KMS-11 (cell line): ENCODE results near the gene CDC73.
A peak's percentile ranks its signal among the peaks of the same experiment; 100 is the strongest.

Experiments used
- H2AFZ ChIP-seq: fragments of 200-600 bp; sonication (generic); 2 replicates; pipeline ENCODE4 v1.6.1; 2016; ENCODE audit warnings: antibody characterized with exemption, mixed run types, low read depth
- H3K27ac ChIP-seq: fragments of 200-600 bp; sonication (generic); 2 replicates; pipeline ENCODE4 v1.6.1; 2016; ENCODE audit warnings: mild to moderate bottlenecking, mixed run types
- H3K27me3 ChIP-seq: fragments of 200-600 bp; sonication (generic); 2 replicates; pipeline ENCODE4 v1.6.1; 2017; ENCODE audit warnings: mild to moderate bottlenecking, low read depth, mixed run types, moderate library complexity; ENCODE audit not compliant: insufficient read depth
- H3K36me3 ChIP-seq: fragments of 200-600 bp; sonication (generic); 2 replicates; pipeline ENCODE4 v1.6.1; 2017; ENCODE audit warnings: mild to moderate bottlenecking, mixed run types; ENCODE audit not compliant: insufficient read depth
- H3K4me1 ChIP-seq: fragments of 200-600 bp; sonication (generic); 2 replicates; pipeline ENCODE4 v1.6.1; 2016; ENCODE audit warnings: mild to moderate bottlenecking, low read depth, mixed run types; ENCODE audit not compliant: poor library complexity, severe bottlenecking
- H3K4me2 ChIP-seq: fragments of 200-600 bp; sonication (generic); 2 replicates; pipeline ENCODE4 v1.7.0; 2016; ENCODE audit warnings: mild to moderate bottlenecking, mixed run types
- H3K4me3 ChIP-seq: fragments of 200-600 bp; sonication (generic); IDR thresholded peaks from 2 replicates; pipeline ENCODE4 v1.6.1; 2017; ENCODE audit warnings: low read depth, low read length, mixed read lengths; ENCODE audit not compliant: insufficient read depth
- H3K79me2 ChIP-seq: fragments of 200-600 bp; sonication (generic); 2 replicates; pipeline ENCODE4 v1.6.1; 2016; ENCODE audit warnings: low read depth, mixed run types; ENCODE audit not compliant: insufficient read depth
- H3K9ac ChIP-seq: fragments of 200-600 bp; sonication (generic); 2 replicates; pipeline ENCODE4 v1.6.1; 2016; ENCODE audit warnings: mild to moderate bottlenecking, mixed run types
- H4K20me1 ChIP-seq: fragments of 200-600 bp; sonication (generic); 2 replicates; pipeline ENCODE4 v1.6.1; 2016; ENCODE audit warnings: mild to moderate bottlenecking, mixed run types; ENCODE audit not compliant: insufficient read depth
- CTCF ChIP-seq: fragments of 200-600 bp; sonication (generic); conservative IDR thresholded peaks from 2 replicates; pipeline ENCODE4 v1.6.1; 2017; ENCODE audit warnings: low read depth, mild to moderate bottlenecking, antibody characterized with exemption, low read length, moderate library complexity, mixed read lengths

CDC73 gene

GRCh38 chr1:193251950-193252349 is 130.1 kb downstream of the CDC73 start:
- TF ChIP-seq CTCF = no peak
- H3K27ac ChIP-seq = no peak overlapping the region

GRCh38 chr1:193256019-193256418 is 134.2 kb downstream of the CDC73 start:
- Histone ChIP-seq H3K36me3 (no peaks in the 10 kb centered on the region), H2AFZ (no peak overlapping the region), H3K4me3 (no peak overlapping the region), H3K27me3 (no peaks in the 10 kb centered on the region), H3K79me2 (no peaks in the 10 kb centered on the region), H3K4me2 (peak overlapping the region; percentile 52), H4K20me1 (no peaks in the 10 kb centered on the region), H3K27ac (no peak overlapping the region), H3K4me1 (peaks cover 47% of the 10 kb centered on the region), H3K9ac (no peak overlapping the region)
- TF ChIP-seq CTCF = no peak

More at GRCh38 chr1:193251950-193252349, 130.1 kb downstream of the CDC73 start:
- H3K4me3 ChIP-seq = no peak overlapping the region
- H4K20me1 ChIP-seq = no peaks in the 10 kb centered on the region
- peaks cover 4% of the 10 kb centered on the region; the same call in 1 of the 2 replicates for H3K36me3 ChIP-seq
- H3K27me3 ChIP-seq = no peaks in the 10 kb centered on the region
- no peak overlapping the region for H3K9ac ChIP-seq
- H3K4me2 ChIP-seq = no peak overlapping the region
- H2AFZ ChIP-seq = no peak overlapping the region
- no peaks in the 10 kb centered on the region for H3K79me2 ChIP-seq
- peaks cover 34% of the 10 kb centered on the region for H3K4me1 ChIP-seq

DNA sequence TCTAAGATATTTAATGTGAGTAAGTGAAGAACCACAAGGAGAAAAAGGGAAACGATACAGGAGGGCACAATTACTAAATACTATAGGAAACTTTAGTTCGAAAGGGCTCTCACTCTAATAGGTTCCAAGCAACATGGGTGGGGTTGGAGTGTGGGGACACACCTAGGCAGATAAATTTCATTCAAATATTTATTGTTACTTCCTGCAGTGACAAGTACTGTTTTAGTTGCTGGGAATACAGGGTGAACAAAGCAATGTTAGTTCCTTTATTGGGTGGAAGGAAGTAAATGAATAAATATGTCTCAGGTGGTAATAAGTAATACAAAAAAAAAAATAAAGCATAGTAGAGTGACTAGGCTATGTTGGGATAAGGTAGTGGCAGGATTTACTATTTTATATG is 137.8 kb downstream of the CDC73 start:
- H3K36me3 ChIP-seq = no peaks in the 10 kb centered on the region
- H4K20me1 ChIP-seq = no peaks in the 10 kb centered on the region
- no peak overlapping the region for H2AFZ ChIP-seq
- no peaks in the 10 kb centered on the region for H3K79me2 ChIP-seq
- no peak for TF ChIP-seq CTCF
- no peak overlapping the region for H3K9ac ChIP-seq
- H3K27ac ChIP-seq = no peak overlapping the region
- peaks cover 39% of the 10 kb centered on the region for H3K4me1 ChIP-seq
- no peak overlapping the region for H3K4me3 ChIP-seq
- no peaks in the 10 kb centered on the region for H3K27me3 ChIP-seq
- no peak overlapping the region for H3K4me2 ChIP-seq

- TF ChIP-seq CTCF = no peak
- Histone ChIP-seq H3K36me3 (no peaks in the 10 kb centered on the region), H3K79me2 (no peaks in the 10 kb centered on the region), H3K4me3 (no peak overlapping the region), H3K4me2 (no peak overlapping the region), H3K27me3 (no peaks in the 10 kb centered on the region), H3K9ac (no peak overlapping the region), H2AFZ (no peak overlapping the region), H3K4me1 (peaks cover 36% of the 10 kb centered on the region), H4K20me1 (no peaks in the 10 kb centered on the region), H3K27ac (no peak overlapping the region)
Observed at GRCh38 chr1:193260056-193260745, 138.4 kb downstream of the CDC73 start.
